GM18868 (cell line): ENCODE data around the gene TMEM119.
A peak's percentile ranks its signal among the peaks of the same experiment; 100 is the strongest.

Experiments
- ATAC-seq: cut with Tn5 transposase; IDR thresholded peaks from one replicate; pipeline ENCODE4 v1.9.1; 2021; ENCODE audit warnings: mild to moderate bottlenecking, moderate library complexity; ENCODE audit not compliant: unreplicated experiment

Gene TMEM119

DNA sequence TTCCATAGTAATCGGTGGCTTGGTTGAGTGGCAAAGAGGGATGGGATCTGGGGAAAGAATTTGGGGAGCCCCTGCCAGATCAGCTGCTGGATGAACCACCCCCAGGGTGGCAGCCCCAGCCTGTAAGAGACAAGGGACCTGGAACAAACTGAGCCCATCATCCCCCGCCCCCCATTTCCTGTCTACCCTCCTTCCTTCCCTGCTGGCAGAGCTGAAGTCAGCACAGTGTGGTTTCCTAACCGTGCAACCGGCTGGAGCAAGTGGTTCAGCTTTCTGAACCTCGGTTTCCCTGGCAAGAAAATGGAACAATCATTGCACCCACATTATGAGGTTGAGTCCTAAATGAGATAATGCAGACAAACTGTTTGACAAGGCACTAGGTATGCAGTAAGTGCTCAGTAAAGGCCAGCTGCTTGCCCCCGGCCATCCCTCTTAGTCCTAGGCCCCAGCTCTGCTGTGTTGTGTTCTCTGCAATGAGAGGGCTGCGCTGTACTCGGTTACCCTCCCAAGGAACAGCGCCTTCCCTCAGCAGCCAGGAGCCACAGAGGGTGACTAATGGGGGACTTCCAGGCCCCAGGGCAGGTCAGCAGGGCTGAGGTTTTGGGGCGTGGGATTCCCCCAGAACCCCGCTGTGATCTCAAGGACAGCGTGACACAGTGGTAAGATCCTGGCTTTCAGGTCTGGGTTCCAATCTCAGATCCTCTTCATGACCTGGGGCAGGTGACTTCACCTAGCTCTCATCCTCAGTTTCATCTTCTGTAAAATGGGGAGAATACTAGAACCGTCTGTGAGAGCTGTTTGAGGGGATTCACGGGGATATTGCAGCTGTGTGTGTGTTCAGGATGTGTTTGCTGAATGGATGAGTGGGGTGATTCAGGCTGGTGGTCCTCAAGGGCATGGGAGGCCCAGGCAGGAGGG, 19.3 kb upstream of the TMEM119 start:
- ATAC-seq: peak; percentile 83

DNA sequence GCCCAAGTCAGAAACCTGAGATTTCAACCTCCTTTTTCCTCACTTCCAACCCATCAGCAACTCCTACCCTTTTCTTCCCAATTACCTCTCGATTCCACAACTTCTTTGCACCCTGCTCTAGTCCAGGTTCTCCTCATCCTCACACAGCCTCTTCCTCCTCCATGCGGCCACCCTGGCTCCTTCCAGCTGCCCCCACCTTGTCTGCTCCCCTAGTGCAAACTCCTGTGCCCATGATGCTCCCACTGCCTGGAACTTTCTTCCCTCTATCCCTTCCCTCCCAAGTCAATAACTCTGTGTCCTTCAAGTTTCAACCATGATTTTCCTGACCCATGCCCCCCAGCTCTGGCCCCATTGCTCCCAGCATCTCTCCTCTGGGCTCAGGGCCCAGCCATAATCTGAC, 18.5 kb upstream of the TMEM119 start:
- no peak for ATAC-seq

DNA sequence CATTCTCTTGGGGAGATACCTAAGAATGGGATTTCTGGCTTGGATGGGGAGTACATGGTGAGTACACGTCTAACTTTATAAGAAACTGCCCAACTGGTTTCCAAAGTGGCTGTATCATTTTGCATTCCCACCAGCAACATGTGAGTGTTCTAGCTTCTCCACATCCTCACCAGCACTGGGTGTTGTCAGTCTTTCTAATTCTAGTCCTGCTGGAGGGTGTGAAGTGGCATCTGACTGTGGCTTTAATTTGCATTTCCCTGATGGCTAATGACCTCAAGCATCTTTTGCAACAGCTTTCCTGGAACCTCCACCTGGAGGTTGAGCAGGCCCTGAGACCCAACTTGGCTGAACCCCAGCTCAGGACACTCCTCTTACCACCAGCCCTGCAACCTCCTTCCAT, 18.0 kb upstream of the TMEM119 start:
- no peak for ATAC-seq

DNA sequence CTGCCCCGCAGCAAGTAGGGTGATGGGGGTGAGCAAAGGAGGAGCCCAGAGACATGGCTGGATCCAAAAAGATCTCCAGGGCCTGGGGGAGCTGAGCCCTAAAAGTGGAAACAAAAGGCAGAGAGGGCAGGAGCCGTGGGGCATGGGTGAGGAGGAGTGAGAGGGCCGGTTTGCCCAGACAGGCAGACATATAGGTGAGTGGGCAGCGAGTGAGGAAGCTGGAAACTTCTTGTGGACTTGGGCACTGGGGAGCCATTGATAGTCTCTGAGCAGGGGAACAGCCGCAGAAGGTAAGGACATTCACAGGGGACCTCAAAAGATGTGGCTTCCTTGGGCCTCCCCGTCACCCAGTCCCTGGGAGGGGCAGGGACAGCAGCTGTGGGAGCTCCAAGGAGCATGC, 16.8 kb upstream of the TMEM119 start:
- no peak for ATAC-seq

DNA sequence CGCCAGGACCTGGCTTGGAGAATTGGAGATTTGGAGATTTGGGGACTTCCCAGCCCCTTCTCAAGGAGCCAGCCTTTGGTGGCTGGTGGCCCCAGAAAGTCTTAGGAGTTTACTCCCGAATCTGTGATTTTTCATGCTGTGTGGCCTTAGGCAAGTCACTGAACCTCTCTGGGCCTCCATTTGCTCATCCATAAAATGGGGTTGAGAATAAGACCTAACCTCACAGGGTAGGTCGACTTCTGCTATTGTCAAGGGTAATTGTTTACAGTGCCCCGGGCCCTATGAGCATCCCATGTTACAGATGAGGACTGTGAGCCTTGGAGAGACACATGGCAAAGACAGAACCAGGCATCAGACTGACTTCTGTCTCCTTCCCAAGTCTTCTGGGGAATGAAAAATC, 16.2 kb upstream of the TMEM119 start:
- no peak for ATAC-seq

DNA sequence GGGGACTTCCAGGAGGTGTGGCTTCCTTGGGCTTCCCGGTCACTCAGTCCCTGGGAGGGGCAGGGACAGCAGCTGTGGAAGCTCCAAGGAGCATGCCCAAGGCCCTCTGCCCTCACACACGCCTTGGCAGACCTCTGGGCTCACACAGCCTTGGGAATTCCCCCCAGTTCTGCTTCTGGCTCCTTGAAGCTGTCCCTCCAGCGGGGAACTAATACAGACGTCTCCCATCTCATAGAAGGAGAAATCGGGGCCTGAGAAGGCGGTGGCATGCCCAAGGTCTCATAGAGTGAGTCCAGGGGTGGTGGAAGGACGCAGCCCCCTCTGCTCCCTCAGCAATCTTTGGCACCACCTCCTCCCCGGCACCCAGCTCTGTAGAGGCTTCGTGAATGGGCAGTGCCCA, 15.7 kb upstream of the TMEM119 start:
- no peak for ATAC-seq

DNA sequence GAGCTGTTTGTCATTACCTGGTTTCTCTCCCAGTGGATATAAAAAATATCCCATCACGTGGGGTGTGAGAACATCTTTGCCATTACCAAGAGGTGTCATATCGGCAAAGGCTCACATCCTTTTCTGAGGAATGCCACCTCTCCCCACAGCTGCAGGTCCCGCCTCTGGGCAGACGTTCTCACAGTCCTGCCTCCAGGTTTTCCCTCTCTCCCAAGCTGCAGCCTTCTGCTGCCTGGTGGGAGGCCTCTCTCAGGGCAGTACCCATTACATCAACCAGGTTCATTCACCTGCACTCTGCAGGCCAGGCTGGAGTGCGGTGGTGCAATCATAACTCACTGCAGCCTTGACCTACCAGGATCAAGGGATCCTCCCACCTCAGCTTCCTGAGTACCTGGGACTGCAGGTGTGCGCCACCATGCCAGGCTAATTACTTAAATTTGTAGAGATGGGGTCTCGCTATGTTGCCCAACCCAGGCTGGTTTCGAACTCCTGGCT, 15.0 kb upstream of the TMEM119 start:
- no peak for ATAC-seq

DNA sequence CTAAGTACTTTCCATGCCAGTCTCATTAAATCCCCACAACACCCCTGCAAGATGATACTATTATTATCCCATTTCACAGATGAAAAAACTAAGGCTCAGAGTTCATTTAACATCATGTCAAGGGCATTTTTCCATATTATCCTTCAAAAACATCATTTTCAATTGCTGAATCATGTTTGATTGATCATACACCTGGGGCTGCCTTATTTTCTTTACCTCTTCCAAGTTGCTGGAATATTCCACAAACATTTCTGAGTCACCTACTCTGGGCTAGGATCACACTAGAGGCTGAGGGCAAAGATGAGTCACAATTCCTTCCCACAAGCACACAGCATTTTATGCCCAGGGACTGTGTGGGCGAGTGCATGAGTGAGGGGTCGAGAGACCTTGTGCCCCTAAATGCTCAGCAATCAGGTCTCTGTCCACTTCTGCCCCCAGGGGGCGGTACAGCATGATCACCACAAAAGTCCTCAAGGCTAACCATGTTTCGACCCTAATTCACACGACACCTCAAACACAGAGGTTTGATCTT, 14.1 kb upstream of the TMEM119 start:
- ATAC-seq: no peak

DNA sequence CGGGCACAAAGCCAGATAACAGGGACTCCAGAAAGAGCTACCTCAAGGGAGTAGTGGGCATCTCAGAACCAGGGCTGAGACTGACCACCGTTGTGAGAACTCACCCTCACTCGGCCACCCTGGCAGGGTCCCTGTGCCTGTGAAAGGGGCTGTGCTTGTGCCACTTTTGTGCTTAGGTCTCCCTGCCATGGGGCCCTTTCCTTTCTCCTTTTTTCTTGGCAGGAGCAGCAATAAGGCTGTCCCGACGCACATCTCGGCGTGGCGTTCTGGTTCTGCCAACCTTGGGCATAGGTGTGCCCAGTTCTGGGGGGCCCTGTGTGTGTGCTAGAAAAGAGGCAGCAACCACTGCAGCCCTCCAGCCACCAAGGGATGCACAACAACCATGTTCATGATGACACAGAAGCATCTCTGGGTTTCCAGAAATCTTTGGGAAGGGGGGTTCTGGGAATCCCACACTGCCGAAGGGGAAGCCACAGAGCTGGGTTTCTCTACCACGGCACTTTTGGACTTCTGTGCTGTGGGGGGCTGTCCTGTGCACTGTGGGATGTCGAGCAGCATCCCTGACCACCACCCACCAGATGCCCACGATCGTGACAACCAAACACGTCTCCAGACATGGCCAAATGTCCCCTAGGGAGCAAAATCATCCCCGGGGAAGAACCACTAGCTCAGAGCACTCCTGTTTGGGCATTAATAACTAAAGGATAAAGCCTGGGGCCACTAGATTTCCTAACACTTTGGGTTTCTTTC, 13.1 kb upstream of the TMEM119 start:
- no peak for ATAC-seq

DNA sequence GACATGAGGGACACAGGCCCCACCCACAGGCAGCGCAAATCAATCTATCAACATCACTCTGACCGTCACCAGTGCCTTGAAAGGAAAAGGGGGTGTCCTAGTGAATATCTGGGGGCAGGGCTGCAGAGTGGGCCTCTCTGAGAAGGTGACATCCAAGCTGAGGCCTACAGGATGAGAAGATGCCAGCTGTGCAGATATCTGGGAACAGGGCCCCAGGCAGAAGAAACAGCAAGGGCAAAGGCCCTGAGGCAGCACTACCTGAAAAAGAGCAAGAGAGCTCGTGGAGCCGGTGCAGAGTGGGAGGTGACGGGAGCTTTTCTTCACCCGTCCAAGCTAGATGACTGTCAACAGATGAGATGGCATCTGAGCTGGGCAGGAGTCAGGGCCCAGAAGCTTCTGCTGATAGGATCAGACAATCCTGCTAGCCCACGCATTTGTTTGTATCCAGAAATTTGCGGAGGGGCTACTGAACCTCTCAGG, 12.5 kb upstream of the TMEM119 start:
- no peak for ATAC-seq

DNA sequence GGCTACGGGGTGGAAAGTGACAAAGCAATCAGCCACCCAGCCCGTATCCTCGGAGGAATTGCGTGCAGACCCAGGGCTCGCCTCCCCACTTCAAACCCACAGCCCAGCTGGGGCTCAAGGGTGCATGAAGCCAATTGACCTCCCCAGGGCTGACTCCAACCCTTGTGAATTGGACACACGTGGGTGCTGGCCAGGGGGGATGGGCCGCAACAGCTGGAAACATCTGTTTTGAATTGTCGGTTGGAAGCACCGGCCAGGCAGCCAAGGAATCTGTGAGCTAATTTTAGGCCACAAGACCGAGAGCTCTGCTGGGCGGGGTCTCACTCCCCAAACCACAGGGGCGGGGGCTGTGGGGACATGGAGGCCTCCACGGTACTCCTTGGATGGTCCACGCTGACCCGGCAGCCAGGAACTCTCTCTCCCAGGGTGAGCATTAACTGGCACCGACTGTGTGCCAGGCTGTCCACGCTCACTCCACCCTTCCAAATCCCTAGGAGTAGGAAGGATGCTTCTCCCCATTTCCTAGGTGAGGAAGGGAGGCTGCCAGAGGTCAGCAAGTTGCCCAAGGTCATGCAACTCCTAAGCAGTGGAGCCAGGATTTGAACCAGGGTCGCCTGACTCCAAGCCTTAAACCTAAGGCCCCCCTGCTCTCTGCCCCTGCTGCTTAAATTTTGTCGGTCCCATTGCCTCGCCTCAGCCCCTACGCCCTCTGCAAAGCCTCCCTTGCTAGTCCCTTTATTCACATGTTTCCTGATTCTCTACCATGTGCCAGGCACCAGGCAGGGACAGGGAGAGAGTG, 11.9 kb upstream of the TMEM119 start:
- ATAC-seq: no peak

DNA sequence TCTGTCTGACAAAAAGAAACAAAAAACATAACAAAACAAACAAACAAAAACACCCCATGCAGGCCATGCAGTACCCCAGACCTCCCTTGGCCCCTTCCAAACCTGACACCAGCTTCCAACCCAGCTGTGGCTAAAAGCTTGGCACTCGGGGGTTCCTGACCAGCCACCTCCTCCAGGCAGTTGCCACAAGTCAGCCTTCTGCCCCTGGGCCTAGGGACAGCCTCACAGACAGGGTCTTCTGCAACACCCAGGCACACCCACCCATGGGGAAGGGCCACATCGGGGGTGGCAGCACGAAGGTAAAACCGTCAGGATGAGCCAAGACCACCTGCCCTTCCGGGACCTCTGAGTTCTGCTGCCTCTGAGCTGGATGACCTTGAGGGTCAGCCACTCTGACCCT, 10.7 kb upstream of the TMEM119 start:
- no peak for ATAC-seq

DNA sequence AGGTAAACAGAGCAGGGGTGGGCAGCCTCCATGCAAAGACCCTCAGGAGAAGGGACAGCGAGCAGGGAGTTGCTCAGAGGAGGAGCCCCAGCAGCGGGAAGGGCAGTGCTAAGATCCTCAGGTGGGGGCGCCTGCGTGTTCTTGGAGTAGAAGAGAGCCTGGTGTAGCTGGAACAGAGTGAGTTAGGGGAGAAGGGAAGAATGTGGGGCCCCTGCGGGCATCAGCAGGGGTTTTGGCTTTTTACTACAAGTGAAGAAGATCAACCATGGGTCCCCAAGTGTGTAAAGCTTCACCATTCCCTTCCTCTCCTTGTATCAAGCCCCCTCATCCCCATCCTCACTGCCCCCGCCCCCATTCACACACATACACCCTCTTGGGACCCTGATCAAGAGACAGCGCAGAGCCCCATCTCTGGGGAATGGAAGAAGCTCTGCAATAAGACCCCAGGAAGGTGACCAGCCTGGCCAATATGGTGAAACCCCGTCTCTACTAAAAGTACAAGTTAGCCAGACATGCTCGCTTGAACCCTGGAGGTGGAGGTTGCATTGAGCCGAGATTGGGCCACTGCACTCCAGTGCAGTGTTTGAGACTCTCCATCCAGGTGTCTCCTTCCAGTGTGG, 10.2 kb upstream of the TMEM119 start:
- ATAC-seq: no peak

DNA sequence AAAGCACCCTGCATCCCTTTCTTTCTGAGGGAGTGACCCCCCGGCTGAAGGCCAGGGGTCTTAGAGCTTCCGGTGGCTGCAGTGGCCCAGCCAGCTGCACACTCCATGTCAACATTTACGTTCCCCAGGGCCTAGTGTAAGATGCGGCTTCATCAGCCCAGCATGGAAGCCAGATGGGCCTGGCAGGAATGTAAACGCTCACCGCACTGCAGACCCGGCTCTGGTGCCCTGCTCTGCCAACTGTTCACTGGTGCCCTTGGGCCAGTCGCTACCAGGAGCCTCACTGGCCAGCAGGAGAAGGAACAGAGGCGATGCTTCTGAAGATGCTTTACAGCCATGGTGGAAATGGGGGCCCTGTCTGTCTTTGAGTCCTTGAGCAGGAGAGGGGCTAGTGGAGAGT, 8.6 kb upstream of the TMEM119 start:
- ATAC-seq: no peak

DNA sequence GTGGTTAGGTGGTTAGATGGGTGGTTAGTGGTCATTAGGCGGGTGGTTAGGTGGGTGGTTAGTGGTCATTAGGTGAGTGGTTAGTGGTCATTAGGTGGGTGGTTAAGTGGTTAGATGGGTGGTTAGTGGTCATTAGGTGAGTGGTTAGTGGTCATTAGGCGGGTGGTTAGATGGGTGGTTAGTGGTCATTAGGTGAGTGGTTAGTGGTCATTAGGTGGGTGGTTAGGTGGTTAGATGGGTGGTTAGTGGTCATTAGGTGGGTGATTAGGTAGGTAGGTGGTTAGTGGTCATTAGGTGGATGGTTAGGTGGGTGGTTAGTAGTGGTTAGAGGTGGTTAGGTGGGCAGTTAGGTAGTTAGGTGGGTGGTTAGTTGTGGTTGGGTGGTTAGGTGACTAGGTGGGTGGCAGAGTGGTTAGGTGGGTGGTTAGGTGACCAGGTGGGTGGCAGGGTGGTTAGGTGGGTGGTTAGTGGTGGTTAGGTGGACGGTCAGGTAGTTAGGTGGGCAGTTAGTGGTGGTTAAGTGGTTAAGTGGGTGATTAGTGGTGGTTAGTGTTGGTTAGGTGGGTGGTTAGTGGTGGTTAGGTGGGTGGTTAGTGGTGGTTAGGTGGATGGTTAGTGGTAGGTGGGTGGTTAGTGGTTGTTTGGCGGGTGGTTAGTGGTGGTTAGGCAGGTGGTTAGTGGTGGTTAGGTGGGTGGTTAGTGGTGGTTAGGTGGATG, 8.0 kb upstream of the TMEM119 start:
- no peak for ATAC-seq

DNA sequence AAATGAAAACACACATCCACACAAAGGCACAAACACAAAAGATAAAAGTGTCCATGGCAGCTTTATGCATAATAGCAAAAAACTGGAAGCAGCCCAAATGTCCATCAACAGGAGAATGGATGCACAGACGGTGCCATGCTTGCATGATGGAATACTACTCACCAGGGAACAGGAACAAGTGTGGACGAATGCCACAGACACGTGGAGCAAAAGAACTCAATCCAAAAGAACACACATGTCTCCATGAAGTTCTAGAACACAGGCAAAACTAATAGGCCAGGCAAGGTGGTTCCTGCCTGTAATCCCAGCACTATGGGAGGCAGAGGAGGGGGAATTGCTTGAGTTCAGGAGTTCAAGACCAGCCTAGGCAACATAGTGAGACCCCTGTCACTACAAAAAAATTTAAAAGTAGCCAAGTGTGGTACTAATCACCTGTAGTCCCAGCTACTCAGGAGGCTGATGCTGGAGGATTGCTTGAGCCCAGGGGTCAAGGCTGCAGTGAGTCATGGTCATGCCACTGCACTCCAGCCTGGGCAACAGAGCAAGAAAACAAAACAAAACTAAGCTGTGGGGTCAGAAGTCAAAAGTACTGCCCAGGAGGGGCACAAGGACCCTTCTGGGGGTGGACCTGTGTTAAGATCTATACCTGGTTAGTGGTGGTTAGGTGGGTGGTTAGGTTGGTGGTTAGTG, 7.3 kb upstream of the TMEM119 start:
- ATAC-seq: no peak

DNA sequence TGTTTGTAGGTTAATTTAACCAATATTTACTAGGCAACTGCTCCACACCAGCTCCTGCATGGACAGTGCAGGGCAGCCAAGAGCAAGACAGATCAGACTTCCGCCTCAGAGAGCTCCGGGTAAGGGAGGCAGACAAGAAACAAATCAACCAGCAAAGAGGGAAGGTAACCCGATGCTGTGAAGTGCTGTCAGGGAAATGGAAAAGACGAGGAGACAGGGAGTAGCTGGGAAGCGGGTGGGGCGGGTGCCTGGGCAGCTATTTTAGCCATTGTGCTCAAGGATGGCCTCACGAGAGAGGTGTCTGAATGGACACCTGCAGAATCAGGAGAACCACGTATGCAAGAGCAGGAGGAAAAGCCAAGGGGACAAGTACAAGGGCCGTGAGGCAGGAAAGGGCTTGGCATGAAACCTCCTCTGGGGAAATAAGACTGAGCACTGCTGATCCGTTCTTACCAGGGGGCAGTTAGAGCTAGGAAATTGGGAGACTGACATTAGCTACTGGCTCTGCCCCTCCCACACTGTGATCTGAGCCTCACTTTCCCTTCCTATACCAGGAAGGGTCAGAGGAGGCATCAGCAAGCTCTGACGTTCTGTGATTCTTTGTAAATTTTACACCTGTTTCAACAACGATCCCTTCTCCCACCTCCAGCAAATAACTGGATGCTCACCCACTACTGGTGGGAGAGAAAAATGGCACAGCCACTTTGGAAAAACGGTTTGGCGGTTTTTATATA, 6.5 kb upstream of the TMEM119 start:
- ATAC-seq: no peak

DNA sequence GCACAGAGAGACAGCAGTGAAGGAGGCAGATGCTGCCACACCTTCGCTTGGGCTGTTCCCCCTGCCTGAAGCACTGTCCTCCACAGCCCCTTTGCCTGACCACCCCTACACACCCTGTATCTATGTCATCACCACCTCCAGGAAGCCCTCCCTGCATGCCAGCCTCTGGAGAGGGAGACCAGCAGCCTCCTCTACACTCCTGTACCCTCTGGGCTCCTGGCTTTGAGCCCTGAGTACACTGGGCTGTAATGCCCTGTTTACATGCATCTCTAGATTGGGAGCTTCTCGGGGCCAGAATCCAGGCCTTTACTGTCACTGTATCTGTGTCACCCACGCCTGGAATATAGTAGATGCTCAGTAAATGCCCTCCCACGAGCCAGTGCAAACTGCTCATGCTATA, 5.9 kb upstream of the TMEM119 start:
- ATAC-seq: no peak
